HEK293 (cell line): ENCODE measurements around the gene HLA-DMA.

Experiments used
- ZNF416 ChIP-seq: fragments of 450-650 bp; formaldehyde crosslinking; IDR thresholded peaks from 2 replicates; pipeline ENCODE4 v1.5.1; 2016; ENCODE audit warnings: missing biosample characterization, missing genetic modification characterization
- TF ChIP-seq, protein P1 (sequence below): fragments of 450-650 bp; formaldehyde crosslinking; IDR thresholded peaks from 2 replicates; pipeline ENCODE4 v1.5.1; 2016; ENCODE audit warnings: missing biosample characterization, missing genetic modification characterization, low read depth

DNA sequence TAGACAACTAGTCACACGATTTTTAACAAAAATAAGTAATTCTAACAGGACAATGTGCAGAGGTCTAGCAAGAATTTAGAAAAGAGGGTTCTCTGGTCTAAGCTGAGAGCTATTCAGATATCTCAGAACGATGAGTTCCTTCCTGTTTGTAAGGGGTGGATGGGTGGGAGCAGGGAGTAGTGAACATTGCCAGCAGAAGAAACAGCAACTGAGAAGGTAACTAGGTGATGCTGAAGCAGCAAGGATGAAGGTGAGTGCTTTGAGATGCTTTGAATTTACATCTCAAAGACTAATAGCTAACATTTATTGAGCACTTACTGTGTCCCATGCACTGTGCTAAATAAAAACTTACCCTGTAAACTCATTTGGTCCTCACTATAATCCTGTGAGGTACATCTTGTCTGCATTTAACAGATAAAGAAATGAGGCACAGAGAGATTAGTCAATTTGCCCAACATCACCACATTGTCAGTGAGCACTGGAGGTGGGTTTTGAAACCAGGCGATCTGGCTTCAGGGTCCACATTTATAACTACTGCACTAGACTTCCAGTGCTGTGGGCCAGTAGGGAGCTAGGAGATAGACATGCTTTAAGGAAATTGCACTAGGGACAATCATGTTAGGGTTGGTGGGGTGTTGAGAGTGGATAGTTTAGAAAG, 31.2 kb upstream of the HLA-DMA start:
- TF ChIP-seq, protein P1, sequence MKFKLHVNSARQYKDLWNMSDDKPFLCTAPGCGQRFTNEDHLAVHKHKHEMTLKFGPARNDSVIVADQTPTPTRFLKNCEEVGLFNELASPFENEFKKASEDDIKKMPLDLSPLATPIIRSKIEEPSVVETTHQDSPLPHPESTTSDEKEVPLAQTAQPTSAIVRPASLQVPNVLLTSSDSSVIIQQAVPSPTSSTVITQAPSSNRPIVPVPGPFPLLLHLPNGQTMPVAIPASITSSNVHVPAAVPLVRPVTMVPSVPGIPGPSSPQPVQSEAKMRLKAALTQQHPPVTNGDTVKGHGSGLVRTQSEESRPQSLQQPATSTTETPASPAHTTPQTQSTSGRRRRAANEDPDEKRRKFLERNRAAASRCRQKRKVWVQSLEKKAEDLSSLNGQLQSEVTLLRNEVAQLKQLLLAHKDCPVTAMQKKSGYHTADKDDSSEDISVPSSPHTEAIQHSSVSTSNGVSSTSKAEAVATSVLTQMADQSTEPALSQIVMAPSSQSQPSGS (tag by site-specific recombination) = no peak
- TF ChIP-seq ZNF416 (tag by site-specific recombination) = no peak
